ENCODE data around the gene GABRB1. TPM values are rescaled to one million over a fixed set of nuclear protein-coding genes. Genes with fewer than 3 reads are reported as not detected.

GABRB1 gene
- polyA plus RNA-seq, 3 donors: not detected

DNA sequence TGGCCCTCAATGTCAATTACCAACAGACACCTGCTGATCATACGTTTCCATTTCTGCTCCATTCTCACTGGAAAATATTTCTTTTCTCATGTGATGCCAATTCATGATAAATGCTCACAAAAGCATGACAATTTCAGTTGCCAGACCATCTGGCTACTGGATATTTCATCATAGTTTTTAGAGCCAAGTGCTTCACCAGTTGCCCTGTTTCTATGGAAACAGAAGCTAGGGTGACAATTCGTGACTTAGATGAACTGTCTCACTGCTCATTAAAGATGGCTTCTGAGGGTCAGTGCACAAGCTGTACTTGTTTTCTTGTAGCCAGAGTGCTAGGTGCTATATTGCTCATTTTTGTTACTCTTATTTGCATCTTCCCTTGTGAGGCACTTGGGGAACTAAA, 247.3 kb downstream of the GABRB1 start:
- Mint-ChIP-seq H3K4me3 (no peak overlapping the region), H3K27me3 (ENCODE audit: low read depth in 3 of 3) (peaks cover 0 to 5% (median 0%) of the 10 kb centered on the region in 3 donors), H3K27ac (no peak overlapping the region), H3K4me1 (no peaks in the 10 kb centered on the region), H3K36me3 (no peaks in the 10 kb centered on the region), H3K9me3 (peaks cover 0 to 3% (median 0%) of the 10 kb centered on the region in 7 donors)
- Histone ChIP-seq H3K4me2 (replicated peaks; ENCODE audit: extremely low read depth, low read length, poor library complexity, severe bottlenecking) (no peak overlapping the region), H3K4me3 (replicated peaks in 1 of 3; ENCODE audit: low read depth in 2 of 3, low read length in 3 of 3) (no peak overlapping the region), H3K9me3 (replicated peaks in 1 of 2; ENCODE audit: control insufficient read depth in 1 of 2, insufficient read depth in 1 of 2, low read length in 2 of 2) (no peaks in the 10 kb centered on the region), H3K36me3 (replicated peaks in 1 of 2; ENCODE audit: control insufficient read depth in 1 of 2, insufficient read depth in 2 of 2, low read length in 2 of 2) (no peaks in the 10 kb centered on the region), H3K79me2 (ENCODE audit: insufficient read depth, low read length) (no peaks in the 10 kb centered on the region), H3K27me3 (ENCODE audit: control insufficient read depth in 2 of 2, insufficient read depth in 2 of 2, low read length in 2 of 2) (no peaks in the 10 kb centered on the region), H2AFZ (ENCODE audit: insufficient read depth, low read depth, low read length, poor library complexity, severe bottlenecking) (no peak overlapping the region), H3K9ac (ENCODE audit: insufficient read depth, low read length, poor library complexity, severe bottlenecking) (no peak overlapping the region), H3K4me1 (ENCODE audit: control insufficient read depth in 1 of 2, insufficient read depth in 2 of 2, low read length in 2 of 2) (no peaks in the 10 kb centered on the region), H3K27ac (ENCODE audit: low read depth in 1 of 2, low read length in 2 of 2) (no peak overlapping the region), H4K20me1 (ENCODE audit: insufficient read depth, low read length) (no peaks in the 10 kb centered on the region)
- DNase-seq: no peak
- TF ChIP-seq, protein P1, sequence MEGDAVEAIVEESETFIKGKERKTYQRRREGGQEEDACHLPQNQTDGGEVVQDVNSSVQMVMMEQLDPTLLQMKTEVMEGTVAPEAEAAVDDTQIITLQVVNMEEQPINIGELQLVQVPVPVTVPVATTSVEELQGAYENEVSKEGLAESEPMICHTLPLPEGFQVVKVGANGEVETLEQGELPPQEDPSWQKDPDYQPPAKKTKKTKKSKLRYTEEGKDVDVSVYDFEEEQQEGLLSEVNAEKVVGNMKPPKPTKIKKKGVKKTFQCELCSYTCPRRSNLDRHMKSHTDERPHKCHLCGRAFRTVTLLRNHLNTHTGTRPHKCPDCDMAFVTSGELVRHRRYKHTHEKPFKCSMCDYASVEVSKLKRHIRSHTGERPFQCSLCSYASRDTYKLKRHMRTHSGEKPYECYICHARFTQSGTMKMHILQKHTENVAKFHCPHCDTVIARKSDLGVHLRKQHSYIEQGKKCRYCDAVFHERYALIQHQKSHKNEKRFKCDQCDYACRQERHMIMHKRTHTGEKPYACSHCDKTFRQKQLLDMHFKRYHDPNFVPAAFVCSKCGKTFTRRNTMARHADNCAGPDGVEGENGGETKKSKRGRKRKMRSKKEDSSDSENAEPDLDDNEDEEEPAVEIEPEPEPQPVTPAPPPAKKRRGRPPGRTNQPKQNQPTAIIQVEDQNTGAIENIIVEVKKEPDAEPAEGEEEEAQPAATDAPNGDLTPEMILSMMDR (IDR thresholded peaks at IDR 0.05): no peak
- intact Hi-C loops (cut with micrococcal nuclease): no loop called here
- WGBS (ENCODE audit: insufficient coverage): 50% methylated on average over 1 of the region's 2 CpGs

GRCh38 chr4:47287735-47288134, 256.4 kb downstream of the GABRB1 start:
- Mint-ChIP-seq H3K36me3 (no peaks in the 10 kb centered on the region), H3K27me3 (ENCODE audit: low read depth in 3 of 3) (peaks cover 0 to 3% (median 2%) of the 10 kb centered on the region in 3 donors), H3K4me3 (no peak overlapping the region), H3K9me3 (peaks cover 0 to 6% (median 1%) of the 10 kb centered on the region in 7 donors), H3K4me1 (no peaks in the 10 kb centered on the region), H3K27ac (no peak overlapping the region)
- H3K4me2 ChIP-seq (replicated peaks; ENCODE audit: extremely low read depth, low read length, poor library complexity, severe bottlenecking): no peak overlapping the region
- H3K4me1 ChIP-seq (ENCODE audit: control insufficient read depth in 1 of 2, insufficient read depth in 2 of 2, low read length in 2 of 2): no peaks in the 10 kb centered on the region
- TF ChIP-seq, protein P1 (IDR thresholded peaks at IDR 0.05): no peak
- DNase-seq: no peak
- H3K36me3 ChIP-seq (replicated peaks in 1 of 2; ENCODE audit: control insufficient read depth in 1 of 2, insufficient read depth in 2 of 2, low read length in 2 of 2): no peaks in the 10 kb centered on the region
- intact Hi-C loops (cut with micrococcal nuclease): no loop called here
- H3K4me3 ChIP-seq (replicated peaks in 1 of 3; ENCODE audit: low read depth in 2 of 3, low read length in 3 of 3): no peak overlapping the region
- no peaks in the 10 kb centered on the region for H3K27me3 ChIP-seq (ENCODE audit: control insufficient read depth in 2 of 2, insufficient read depth in 2 of 2, low read length in 2 of 2)
- no peak overlapping the region for H3K9ac ChIP-seq (ENCODE audit: insufficient read depth, low read length, poor library complexity, severe bottlenecking)
- H3K9me3 ChIP-seq (replicated peaks in 1 of 2; ENCODE audit: control insufficient read depth in 1 of 2, insufficient read depth in 1 of 2, low read length in 2 of 2): no peaks in the 10 kb centered on the region
- no peak overlapping the region for H2AFZ ChIP-seq (ENCODE audit: insufficient read depth, low read depth, low read length, poor library complexity, severe bottlenecking)
- H4K20me1 ChIP-seq (ENCODE audit: insufficient read depth, low read length): no peaks in the 10 kb centered on the region
- no CpG with 5 or more reads among the region's 2 CpGs for WGBS (ENCODE audit: insufficient coverage)
- H3K79me2 ChIP-seq (ENCODE audit: insufficient read depth, low read length): no peaks in the 10 kb centered on the region
- no peak overlapping the region for H3K27ac ChIP-seq (ENCODE audit: low read depth in 1 of 2, low read length in 2 of 2)
